ENCODE measurements around the gene ACTN4. TPM values are rescaled to one million over a fixed set of nuclear protein-coding genes. Genes with fewer than 3 reads are reported as not detected.

The ACTN4 gene
- total RNA-seq, 4 donors from 2014 or later: 475 to 520 (median 507) TPM

DNA sequence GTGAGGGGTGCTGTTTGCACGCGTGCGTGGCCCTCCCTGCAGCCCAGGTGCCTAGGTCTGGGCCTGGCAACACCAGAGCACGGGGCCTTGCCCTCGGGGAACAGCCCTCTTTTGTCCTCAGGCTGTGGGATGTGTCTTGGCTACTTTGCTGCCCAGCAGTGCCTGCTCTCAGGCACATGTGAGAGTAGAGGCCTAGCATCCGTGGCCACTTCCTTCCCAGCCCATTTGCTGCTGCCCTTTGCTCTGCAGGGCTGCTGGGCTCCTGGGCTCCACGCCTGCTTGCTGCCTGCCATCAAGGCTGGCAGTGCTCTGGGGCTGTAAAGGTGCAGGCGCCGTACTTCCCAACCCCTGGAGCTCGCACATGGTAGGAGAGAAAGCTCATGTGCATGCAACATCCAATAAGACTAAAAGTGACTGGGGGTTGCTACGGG is 50.2 kb downstream of the ACTN4 start:
- Histone ChIP-seq H3K9me3 (no peaks in the 10 kb centered on the region), H3K27ac (peak overlapping the region; percentile 84), H3K36me3 (peaks cover 24% of the 10 kb centered on the region), H3K27me3 (no peaks in the 10 kb centered on the region), H3K4me1 (peaks cover 99% of the 10 kb centered on the region), H3K4me3 (no peak overlapping the region)
- 62% methylated on average over 4 of the region's 11 CpGs for WGBS
- DNase-seq (ENCODE audit: low spot score in 2 of 2): no peak
- TF ChIP-seq, protein P1, sequence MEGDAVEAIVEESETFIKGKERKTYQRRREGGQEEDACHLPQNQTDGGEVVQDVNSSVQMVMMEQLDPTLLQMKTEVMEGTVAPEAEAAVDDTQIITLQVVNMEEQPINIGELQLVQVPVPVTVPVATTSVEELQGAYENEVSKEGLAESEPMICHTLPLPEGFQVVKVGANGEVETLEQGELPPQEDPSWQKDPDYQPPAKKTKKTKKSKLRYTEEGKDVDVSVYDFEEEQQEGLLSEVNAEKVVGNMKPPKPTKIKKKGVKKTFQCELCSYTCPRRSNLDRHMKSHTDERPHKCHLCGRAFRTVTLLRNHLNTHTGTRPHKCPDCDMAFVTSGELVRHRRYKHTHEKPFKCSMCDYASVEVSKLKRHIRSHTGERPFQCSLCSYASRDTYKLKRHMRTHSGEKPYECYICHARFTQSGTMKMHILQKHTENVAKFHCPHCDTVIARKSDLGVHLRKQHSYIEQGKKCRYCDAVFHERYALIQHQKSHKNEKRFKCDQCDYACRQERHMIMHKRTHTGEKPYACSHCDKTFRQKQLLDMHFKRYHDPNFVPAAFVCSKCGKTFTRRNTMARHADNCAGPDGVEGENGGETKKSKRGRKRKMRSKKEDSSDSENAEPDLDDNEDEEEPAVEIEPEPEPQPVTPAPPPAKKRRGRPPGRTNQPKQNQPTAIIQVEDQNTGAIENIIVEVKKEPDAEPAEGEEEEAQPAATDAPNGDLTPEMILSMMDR (IDR thresholded peaks at IDR 0.05): no peak
- no peak for TF ChIP-seq POLR2AphosphoS5 (IDR thresholded peaks at IDR 0.05)
- TF ChIP-seq POLR2A (IDR thresholded peaks at IDR 0.05): no peak
- TF ChIP-seq EP300 (IDR thresholded peaks at IDR 0.05): no peak

GRCh38 chr19:38698225-38699026 is 51.0 kb downstream of the ACTN4 start:
- Histone ChIP-seq H3K9me3 (no peaks in the 10 kb centered on the region), H3K27ac (peak overlapping the region; percentile 84), H3K4me3 (no peak overlapping the region), H3K27me3 (no peaks in the 10 kb centered on the region), H3K36me3 (peaks cover 30% of the 10 kb centered on the region), H3K4me1 (peaks cover 92% of the 10 kb centered on the region)
- DNase-seq (ENCODE audit: low spot score in 2 of 2): no peak
- WGBS: 57% methylated on average over 21 of the region's 22 CpGs
- TF ChIP-seq POLR2A (IDR thresholded peaks at IDR 0.05): no peak
- TF ChIP-seq EP300 (IDR thresholded peaks at IDR 0.05): no peak
- TF ChIP-seq POLR2AphosphoS5 (IDR thresholded peaks at IDR 0.05): no peak
- TF ChIP-seq, protein P1 (IDR thresholded peaks at IDR 0.05): no peak

DNA sequence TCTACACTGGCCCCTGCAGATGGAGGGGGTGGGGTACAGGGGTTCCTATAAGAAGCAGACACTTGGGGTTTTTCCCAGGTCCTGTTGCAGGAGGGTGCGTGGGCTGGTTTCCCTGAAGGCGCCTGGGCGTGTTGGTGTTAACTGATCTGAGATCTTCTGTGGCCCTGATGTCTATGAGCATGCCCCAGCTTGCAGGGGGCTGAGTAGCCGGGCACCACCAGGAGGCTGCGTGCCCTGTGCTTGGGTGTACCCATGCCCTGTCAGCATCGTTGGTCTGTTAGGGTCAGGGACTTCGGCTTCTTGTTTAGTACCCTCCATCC is 51.5 kb downstream of the ACTN4 start:
- Histone ChIP-seq H3K27me3 (no peaks in the 10 kb centered on the region), H3K36me3 (peaks cover 36% of the 10 kb centered on the region), H3K9me3 (no peaks in the 10 kb centered on the region), H3K4me3 (no peak overlapping the region), H3K4me1 (peaks cover 86% of the 10 kb centered on the region), H3K27ac (peak overlapping the region; percentile 84)
- DNase-seq (ENCODE audit: low spot score in 2 of 2): no peak
- 36% methylated on average over 3 of the region's 7 CpGs for WGBS
- no peak for TF ChIP-seq POLR2AphosphoS5 (IDR thresholded peaks at IDR 0.05)
- TF ChIP-seq EP300 (IDR thresholded peaks at IDR 0.05): no peak
- TF ChIP-seq, protein P1 (IDR thresholded peaks at IDR 0.05): no peak
- no peak for TF ChIP-seq POLR2A (IDR thresholded peaks at IDR 0.05)

- Histone ChIP-seq H3K27me3 (no peaks in the 10 kb centered on the region), H3K9me3 (no peaks in the 10 kb centered on the region), H3K36me3 (peaks cover 44% of the 10 kb centered on the region), H3K27ac (peak overlapping the region; percentile 84), H3K4me3 (no peak overlapping the region), H3K4me1 (peaks cover 78% of the 10 kb centered on the region)
- no peak for TF ChIP-seq POLR2AphosphoS5 (IDR thresholded peaks at IDR 0.05)
- TF ChIP-seq POLR2A (IDR thresholded peaks at IDR 0.05): no peak
- TF ChIP-seq, protein P1 (IDR thresholded peaks at IDR 0.05): no peak
- WGBS: 81% methylated on average over 11 of the region's 18 CpGs
- DNase-seq (ENCODE audit: low spot score in 2 of 2): no peak
These were observed 52.3 kb downstream of the ACTN4 start for GRCh38 chr19:38699647-38700349.

DNA sequence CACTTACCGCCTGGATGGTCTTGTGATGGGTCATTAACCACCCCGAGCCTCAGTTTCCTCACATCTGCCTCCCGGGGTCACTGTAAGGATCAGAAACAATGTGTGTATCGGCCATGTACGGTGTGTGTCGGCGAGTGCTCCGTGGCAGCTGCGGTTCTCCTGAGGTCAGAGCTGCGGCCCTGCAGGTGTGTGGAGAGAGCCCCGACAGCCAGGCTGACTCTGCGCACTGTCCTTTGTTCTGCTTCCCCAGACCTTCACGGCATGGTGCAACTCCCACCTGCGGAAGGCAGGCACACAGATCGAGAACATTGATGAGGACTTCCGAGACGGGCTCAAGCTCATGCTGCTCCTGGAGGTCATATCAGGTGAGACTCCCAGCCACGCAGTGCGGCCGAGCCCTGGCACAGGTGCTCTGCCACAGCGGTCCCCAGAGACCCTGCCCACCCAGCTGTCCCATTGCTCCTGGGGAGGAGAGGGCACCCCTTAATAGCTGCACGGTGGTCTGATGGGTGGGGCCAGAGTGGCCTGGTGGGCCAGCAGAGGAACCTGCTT is 53.0 kb downstream of the ACTN4 start:
- no peak for DNase-seq (ENCODE audit: low spot score in 2 of 2)
- Histone ChIP-seq H3K36me3 (peaks cover 50% of the 10 kb centered on the region), H3K27me3 (no peaks in the 10 kb centered on the region), H3K27ac (peak overlapping the region; percentile 84), H3K4me1 (peaks cover 72% of the 10 kb centered on the region), H3K9me3 (no peaks in the 10 kb centered on the region), H3K4me3 (no peak overlapping the region)
- WGBS: 92% methylated on average over 15 of the region's 22 CpGs
- TF ChIP-seq POLR2AphosphoS5 (IDR thresholded peaks at IDR 0.05) (no peak), EP300 (IDR thresholded peaks at IDR 0.05) (no peak), POLR2A (IDR thresholded peaks at IDR 0.05) (no peak)
- TF ChIP-seq, protein P1 (IDR thresholded peaks at IDR 0.05): no peak
